HG02623 (cell line): ENCODE measurements around the gene CNIH3.

ENCODE experiments used
- ATAC-seq: cut with Tn5 transposase; IDR thresholded peaks from one replicate; pipeline ENCODE4 v1.9.1; 2021; ENCODE audit warnings: moderate library complexity; ENCODE audit not compliant: unreplicated experiment

The CNIH3 gene

DNA sequence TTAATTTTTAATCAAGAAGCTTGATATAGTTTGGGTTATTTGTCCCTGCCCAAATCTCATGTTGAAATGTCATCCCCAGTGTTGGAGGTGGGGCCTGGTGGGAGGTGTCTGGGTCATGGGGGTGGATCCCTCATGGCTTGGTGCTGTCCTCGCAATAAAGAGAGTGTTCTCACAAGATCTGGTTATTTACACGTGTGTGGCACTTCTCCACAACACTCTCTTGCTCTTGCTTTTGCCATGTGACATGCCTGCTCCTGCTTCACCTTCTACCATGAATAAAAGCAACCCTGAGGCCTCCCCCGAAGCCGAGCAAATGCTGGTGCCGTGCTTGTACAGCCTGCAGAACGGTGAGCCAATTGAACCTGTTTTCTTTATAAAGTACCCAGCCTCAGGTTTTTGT lies 2.6 kb upstream of the CNIH3 start:
- no peak for ATAC-seq

- ATAC-seq = no peak
Measured at GRCh38 chr1:224616756-224617409, 766 bp downstream of the CNIH3 start.

DNA sequence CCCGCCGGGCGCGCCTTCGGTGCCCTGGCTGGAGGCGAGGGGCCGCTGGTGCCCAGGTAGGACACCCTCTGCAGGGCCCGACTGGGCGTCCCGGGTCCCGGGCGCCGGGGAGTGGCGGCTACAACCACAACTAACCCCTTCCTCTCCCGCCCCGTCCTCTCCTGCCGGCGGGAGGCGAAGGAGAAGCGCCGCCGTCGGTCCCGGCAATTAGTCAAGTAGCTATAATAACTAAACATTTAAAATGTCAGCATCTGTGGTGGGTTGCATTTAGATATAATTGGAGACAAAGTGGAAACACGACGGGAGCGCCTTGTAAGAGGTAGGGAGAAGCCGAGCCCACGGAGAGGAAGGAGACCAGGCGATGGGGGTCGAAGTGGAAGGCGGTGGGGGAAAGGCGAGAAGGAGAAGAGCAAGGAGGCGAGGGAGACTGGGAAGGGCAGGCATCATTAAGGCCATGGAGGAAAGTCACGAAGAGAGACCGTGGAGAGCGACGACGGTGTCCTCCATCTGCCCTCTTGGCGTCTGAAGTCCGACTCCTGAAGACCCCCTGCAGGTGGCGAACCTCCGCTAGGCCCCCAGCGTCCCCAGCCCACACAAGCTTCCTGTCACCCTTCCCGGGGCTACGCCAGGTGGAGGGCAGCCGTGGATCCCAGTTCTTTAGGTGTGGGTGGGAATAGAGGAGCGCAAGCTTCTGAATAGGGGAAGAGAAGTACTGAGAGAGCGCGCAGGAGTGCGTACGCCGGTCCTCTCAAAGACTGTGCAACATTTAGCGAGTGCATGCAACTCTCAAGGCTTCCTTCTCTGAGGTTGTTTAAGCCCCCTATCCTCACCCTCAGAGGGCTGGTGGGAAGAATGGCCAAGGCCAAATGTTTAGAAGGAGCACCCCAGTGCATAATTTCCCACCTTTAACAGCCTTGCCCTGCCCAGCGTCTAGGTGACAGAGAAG lies 1.6 kb downstream of the CNIH3 start:
- ATAC-seq = no peak

DNA sequence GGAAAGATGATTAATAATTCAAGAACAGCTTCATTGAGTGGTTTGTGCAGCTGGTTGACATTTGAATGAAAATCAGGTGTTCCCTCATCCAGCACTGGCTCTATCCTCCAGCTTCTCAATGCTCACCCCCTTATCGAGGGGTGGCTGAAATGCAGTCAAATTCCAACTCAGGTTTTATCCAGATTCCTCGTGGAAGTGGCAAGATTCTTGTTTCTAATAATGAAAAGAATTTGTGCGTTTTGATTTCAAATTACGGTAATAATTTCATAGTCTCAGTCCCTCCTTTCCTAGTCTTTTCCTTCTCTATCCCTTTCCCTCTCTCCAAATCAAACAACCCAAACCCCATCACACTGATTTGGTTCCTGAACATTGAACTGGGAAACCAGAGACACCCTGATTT lies 3.1 kb downstream of the CNIH3 start:
- no peak for ATAC-seq

GRCh38 chr1:224620105-224620504 lies 4.0 kb downstream of the CNIH3 start:
- ATAC-seq = no peak

- no peak for ATAC-seq
Measured at GRCh38 chr1:224621813-224622682, 5.9 kb downstream of the CNIH3 start.

DNA sequence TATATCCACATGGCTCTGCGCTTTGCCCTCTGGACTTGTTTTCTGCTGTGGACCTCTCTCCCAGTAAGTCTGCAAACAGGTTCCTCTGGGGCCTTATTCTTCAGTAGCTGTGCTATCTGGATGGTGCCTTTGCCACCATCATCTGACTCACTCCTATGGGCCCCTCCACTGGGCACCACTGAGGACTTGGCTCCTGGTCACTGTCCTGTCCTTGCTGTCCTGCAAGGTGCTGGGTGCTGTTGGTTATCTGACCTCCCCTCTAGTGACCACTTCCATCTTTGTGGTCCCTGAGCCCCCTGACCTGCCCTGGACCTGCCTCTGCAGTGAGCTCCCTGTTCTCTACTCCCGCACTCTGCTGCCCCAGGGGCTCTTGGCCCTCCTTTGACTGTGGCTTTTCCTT lies 6.7 kb downstream of the CNIH3 start:
- ATAC-seq = no peak

GRCh38 chr1:224623310-224623714 lies 7.2 kb downstream of the CNIH3 start:
- ATAC-seq = no peak

DNA sequence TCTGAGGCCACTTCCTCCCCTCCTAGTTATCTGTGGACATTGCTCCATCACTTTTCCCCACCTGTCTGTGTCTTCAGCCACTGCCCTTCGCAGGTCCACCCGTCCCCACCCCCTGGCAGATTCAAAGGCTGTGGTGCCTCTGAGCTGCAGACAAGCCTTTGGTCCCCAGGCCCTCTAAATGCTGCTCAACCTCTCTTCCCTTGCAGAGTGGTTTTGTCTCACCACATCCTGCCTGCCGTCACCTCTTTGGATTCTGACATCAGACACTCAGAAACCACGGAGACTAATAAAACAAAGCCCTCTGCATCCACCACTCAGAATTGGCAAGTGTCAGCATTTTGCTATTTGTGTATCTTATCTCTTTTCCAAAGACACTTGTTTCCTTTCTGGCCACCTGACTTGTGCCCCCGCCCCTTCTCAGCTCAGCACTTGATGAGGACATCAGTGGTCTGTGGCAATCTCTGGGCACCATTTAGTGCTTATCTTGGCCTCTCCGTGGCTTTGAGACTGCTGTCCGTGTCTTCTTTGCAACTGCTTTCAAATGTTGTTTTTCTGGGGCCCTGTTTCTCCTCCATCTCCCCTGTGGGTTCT lies 7.7 kb downstream of the CNIH3 start:
- peak; percentile 81 for ATAC-seq

GRCh38 chr1:224624432-224624831 lies 8.3 kb downstream of the CNIH3 start:
- ATAC-seq = no peak

DNA sequence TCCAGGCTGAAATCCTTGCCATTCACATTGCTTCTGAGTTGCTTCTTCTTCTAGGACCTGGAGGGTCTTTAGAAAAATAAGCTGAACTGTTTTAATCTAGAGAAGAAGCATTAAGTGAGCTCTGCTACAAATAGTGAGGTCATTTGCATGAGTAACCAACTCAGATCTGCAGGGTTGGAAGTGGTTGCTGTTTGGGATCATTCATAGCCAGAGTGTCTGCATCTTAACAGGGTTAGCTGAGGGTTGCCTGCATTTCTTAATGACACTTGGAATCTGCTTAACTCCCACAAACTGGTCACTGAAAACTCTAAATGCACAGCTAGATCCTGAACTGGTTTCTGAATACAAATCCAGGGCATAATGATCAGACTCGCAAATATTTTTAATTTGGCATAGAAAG lies 9.9 kb downstream of the CNIH3 start:
- ATAC-seq = no peak

DNA sequence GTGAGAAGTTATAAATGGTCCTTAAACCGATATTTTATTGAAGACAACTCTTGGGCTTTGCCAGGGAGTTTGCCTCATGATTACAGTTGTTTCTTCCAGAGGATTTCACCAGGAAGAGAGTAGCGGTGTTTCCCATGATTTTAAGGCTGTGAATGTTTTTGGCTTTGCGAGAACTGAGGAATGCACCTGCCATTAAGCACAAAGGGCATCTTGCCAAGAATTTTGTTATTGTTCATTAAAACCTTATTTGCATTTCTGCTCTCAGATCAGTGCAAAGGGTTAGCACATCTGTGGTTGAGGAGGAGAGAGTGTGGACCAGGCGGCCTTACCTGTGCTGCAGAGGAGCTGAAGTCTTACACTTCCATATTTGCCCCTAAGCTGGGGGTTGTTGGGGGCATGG lies 13.8 kb downstream of the CNIH3 start:
- ATAC-seq = no peak

GRCh38 chr1:224631462-224632115 lies 15.5 kb downstream of the CNIH3 start:
- no peak for ATAC-seq

- no peak for ATAC-seq
Measured at GRCh38 chr1:224632381-224632871, 16.3 kb downstream of the CNIH3 start.

DNA sequence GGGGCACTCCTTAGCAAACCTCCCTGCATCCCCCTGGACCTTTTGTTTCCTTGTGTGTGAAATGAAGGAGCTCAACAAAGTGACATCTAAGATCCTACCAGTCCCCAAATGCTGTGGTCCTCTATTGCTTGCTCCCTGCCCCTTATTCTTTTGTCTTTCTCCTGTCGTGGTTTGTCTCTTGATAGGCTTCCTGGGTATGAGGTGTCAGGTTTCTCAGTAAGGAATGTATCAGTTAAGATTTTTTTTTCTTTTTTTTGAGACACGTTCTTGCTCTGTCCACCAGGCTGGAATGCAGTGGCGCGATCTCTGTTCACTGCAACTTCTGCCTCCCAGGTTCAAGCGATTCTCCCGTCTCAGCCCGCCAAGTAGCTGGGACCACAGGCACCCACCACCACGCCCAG lies 16.8 kb downstream of the CNIH3 start:
- ATAC-seq = no peak

- no peak for ATAC-seq
Measured at GRCh38 chr1:224635356-224635755, 19.2 kb downstream of the CNIH3 start.

GRCh38 chr1:224637515-224637914 lies 21.4 kb downstream of the CNIH3 start:
- no peak for ATAC-seq

- ATAC-seq = no peak
Measured at GRCh38 chr1:224637936-224638335, 21.8 kb downstream of the CNIH3 start.

DNA sequence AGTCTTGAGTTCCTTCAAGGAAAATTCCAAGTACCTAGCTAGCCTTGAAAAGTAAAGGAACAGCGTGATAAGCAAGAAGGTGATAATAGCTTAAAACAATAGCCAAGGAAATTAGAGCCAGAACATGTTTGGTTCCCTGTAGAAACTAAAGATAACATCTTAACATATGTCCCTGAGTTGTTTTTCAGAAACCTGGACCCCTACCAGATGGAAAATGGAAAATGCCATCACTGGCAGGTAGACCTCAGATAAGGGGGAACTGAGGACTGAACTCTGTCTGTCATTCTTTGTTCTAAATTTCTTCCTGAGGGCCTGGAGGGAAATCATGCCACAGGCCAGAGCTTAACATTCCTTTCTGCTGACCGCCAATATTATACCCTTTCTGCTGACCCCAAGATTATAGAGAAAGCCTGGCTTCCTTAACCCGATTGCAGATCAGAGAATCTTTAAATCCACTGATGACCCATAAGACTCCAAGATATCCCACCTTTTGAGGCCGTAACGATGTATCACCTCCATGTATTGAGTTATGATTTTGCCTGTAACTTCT lies 23.4 kb downstream of the CNIH3 start:
- ATAC-seq = no peak

DNA sequence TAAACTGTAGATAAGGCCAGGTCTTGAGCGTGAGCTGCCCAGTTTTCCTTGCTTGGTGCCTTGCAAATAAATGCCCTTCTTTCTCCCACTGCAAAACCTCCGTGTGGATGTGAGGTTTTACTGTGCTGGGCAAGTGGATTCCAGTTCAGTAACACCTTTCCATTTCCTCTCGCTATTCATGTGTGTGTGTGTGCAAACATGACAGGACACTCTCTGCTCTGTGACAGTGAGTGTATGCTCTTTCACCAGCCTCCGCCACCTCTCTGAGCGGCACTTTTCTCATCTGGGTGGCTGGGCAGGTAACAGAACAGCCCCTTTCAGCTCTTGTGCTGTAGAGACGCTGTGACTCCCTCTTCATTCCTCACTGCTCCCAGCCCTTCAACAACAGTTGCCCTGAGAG lies 23.9 kb downstream of the CNIH3 start:
- no peak for ATAC-seq
